Medulla oblongata (tissue), 1 donor: ENCODE data around the gene PLEKHA6.
"Not testable (repeated sequence)": the region's sequence is repeated elsewhere in the genome, so short reads cannot be mapped to it uniquely, and the experiment has no call there.

Experiments used
- DNase-seq: peaks from one replicate; pipeline ENCODE4 v3.0.0-alpha.2; 2015; ENCODE audit errors: extremely low spot score

Gene PLEKHA6

DNA sequence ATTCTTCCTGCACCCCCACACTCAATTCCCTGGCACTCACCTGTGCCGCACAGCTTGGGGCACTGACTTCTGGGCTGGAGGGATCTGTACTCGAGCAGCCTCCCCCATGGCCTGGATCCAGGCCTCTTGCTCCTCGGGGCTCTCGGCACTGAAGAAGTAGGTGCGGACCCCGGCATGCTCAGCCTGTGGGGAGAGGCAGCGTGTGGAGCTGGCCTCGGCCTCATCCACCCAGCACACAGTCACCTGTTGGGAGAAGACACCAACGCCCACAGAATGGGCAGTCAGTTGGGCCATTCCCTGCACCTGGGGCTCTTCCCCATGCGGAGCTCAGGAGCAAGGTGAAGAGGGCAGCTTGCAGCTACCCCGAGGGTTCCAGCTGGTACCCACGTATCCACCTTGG, 98.5 kb downstream of the PLEKHA6 start:
- no peak for DNase-seq

DNA sequence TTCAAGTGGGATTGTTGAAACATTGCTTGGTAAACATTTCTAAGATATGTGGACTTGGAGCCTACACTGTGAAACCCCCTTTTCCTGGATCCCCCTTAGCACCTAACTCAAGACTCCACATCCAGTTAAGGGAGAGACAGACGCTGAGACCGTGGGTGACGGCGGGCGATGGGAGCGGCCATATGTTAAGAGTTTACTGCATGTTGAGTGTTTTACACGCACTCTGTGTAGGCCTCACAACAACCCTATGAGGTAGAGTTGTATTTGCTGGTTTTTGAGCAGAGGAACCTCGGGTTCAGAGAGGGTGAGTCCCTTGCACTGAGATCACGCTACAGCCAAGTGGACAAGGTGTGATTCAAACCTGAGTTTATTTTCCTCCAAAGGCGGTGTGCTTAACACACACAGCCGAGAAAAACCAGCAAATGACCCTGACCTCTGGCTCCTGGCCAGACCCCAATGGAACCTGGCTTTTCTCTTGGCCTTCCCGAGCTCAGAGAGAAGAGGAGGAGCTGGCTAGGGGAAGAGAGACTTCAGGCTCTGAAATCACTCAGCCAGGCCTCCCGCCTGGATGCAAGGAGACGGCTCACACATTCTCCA, 99.0 kb downstream of the PLEKHA6 start:
- DNase-seq = no peak

DNA sequence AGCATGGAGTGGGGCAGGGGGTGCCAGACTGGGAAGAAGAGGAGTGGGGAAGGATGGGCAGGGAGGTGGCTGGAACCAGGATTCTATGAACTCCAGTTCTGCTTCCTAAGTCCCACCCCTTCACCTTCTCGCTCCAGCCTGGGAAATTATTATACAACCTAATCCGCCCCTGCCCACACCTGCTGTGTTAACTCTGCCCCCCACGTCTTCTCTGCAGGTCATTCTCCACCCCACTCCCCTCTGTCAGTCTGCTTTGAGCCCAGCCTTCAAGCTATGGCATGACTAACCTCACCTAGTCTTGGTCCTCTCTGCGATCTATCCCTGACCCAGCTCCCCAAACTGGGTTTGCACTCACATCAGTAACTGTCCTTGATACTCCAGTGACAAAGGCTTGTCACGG, 99.9 kb downstream of the PLEKHA6 start:
- DNase-seq = no peak

DNA sequence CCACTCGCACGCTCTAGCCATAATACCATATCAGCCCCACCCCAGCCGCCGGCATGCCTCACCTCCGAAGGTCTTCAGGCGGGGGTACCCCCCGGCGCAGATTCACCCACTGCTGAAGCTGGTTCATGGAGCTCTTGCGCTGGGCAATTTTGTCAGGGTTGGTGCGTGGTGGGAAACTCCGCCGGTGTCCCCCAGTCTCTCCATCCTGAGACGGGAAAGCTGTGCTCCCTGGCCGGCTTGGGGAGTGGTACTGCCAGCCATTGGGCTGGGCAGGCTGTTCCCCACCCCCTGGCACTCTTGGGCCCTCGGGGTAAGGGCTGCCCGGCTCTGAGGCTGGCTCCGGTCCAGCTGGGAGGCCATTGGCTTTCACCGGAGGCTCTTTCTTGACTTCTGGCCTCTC, 100.5 kb downstream of the PLEKHA6 start:
- no peak for DNase-seq

DNA sequence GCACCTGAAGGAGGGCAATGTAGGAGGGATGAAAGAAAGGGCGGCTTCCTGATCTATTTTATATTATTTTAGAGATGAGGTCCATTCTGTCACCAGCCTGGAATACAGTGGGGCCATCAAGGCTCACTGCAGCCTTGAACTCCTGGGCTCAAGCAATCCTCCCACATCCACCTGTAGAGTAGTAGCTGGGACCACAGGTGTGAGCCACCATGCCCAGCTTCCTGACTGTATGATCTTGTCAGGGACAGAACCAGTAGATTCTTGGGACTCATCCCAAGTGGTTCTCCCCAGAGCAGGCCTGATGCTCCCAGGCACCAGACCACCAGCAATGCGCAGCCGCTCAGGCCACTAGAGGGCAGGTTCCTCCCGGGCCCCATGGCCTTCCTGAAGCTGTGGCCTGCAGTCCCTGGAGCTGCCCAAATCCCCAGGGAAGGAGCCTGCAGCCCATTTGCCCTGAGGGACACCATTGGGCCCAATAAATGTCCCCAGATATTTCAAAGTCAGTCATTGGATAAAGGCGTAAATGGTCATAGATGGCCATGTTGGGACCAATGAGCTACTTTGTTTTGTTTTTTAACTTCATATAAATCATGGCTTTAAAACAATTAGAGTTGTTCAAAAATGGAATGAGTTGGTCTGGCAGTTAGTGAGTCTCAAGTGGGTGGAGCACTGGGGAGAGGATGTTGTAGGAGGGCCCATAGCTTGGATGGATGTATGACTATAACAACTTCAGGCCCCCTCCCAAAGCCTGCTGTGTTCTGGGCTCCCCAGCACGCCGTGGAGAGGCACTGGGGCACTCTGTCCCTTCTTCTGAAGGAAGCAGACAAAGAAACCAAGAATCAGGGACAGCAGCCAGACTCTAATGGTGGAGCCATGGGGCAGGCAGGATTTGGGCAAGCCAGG, 101.3 kb downstream of the PLEKHA6 start:
- DNase-seq = peak; percentile 79

DNA sequence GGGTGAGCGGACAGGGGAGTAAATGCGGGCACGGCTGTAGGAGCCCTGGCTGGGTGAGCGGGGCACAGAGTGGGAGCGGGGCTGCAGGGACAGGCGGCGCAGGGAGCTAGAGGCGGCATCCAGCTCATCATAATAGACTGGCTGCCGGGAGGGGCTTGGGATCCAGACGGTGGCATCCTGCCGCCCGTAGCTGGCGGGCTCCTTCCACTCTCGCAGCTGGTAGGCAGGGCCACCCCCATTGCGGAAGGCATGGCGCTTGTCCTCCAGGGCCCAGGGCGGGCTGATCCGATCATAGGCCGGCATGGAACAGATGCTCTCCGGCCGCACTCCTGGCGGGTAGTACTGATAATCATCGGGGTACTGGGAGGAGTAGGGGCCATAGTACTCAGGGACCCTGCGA, 102.3 kb downstream of the PLEKHA6 start:
- DNase-seq = no peak

DNA sequence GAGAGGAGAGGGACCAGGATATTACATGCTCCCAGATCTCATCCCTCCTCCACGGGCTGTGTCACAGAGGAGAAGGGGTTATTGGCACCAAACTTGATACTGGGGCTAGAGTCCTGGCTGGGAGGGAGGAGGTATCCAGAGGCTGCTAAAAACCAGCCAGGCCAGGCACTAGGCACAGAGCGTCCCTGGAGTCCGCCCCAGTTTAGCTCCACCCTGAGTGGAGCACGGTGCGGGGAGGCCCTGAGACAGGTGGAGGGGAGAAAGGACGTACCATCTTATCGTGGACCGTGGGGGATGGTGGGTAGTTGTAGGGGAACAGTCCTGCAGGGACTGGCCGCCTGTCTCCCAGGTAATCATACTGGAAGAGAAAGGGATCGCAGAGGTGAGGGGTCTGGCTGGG, 103.2 kb downstream of the PLEKHA6 start:
- no peak for DNase-seq

DNA sequence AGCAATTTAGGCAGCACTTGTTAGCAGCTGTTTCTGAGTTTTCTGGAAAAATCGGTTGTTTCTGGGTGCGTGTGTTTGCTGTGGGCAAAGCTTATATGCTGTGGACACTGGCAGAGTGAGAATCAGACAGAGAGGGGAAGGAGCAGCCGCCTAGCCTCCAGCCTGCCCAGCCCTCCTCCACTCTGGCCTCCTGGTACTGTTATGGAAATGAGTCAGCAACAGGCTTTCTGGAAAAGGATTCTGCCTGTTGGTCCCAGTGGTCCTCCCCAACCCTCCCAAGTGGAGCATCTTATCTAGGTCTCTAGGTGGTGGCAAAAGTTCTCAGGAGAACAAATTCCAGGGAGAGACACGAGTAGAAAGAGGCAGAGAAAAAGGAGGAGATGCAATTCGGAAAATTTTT, 103.8 kb downstream of the PLEKHA6 start:
- no peak for DNase-seq

DNA sequence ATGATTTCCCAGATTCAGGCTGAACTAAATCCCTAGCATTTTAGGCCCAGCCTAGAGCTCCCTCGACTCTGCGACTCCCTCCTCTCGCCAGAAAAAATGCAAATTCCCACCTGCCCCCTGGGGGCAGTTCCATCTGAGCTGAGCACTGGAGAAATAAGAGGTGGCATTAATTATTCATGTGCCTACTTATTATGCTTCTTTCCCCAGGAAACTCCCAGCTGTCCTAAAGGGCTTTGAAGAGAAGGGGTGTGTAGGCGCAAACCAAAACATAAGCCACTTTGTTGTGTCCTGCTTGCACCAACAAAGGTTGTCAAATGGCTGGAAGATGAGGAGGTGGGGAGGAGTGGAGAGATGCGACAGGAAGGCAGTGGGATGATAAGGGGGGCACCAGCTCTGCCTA, 104.5 kb downstream of the PLEKHA6 start:
- no peak for DNase-seq

DNA sequence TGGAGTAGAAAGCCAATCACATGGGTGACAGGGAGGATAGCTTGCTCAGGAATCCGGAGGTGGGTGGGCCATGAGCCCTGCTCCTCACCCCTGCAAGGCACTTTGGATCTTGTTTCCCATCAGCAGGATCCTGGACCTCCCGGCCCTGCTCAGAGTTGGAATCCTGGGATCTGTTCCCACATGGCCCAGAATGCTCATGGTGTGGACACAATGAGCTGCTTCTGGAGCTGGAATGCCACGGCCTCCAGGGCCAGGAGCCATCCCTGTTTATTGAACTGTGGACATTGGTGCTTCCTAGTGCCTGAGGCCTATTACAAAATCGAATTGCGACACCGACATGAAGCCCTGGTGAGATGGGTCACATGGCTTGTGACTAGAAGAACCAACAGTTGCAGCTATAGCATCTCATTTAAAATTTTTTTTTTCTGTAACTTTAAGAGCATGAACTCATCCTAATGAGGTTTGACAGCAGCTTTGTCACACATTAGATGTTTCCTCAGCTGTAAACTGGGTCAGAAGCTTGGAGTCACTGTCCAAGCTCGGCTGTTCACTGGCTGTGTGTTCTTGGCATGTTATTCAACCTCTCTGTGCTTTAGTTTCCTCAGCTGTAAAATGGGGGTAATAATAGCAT, 105.6 kb downstream of the PLEKHA6 start:
- peak; percentile 27 for DNase-seq

DNA sequence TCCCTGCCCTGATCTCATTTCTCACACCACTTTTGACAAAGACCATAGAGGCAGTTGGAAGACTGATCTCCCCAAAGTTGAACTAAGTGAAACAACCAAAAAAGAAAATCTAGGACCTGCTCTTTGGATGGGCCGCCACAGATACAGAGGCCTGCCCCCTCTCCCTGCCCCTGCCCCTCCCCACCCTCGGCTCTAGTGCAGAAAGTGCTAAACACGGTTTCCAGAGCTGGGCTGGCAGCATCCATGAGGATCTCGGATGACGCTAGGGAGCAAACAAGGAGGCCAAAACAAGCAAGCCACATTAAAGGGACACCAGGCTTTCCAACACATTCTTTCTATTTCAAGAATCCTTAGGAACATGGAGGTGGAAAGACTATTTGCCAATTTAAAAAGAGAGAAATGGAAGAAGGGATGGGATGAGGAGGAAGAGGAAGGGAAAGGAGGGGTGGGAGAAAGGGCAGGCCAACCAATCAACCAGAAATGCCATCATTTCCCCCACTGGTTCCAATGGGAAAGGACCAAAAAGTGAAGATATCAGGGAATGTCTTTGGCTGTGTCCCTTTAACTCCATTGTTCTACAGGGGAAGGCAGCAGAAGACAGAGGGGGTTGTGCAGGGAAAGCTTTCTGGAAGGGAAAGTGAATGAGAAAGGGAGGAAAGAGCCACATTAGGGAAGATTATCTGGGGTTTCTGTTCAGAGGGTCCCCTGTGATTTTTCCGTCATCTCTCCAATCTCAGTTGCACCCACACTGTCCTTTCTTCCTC, 107.6 kb downstream of the PLEKHA6 start:
- no peak for DNase-seq

DNA sequence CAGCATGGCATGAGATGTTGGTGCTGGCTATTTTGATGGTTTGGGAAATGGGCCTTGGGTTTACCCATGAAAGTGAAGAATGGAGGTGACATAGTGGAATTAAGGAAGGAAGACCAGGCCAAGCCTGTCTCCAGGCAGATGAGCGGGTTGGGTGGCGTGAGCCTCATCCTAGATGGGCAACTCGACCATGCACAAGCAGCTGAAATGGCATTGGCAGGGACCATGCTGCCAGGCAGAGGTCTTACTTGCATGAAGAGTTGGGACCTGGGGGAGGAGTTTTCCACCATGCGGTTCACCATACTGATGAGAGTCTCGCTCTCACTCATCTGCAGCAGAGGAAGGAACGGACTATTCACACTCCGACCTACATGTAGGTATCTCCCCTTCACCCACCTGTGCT, 108.4 kb downstream of the PLEKHA6 start:
- no peak for DNase-seq

DNA sequence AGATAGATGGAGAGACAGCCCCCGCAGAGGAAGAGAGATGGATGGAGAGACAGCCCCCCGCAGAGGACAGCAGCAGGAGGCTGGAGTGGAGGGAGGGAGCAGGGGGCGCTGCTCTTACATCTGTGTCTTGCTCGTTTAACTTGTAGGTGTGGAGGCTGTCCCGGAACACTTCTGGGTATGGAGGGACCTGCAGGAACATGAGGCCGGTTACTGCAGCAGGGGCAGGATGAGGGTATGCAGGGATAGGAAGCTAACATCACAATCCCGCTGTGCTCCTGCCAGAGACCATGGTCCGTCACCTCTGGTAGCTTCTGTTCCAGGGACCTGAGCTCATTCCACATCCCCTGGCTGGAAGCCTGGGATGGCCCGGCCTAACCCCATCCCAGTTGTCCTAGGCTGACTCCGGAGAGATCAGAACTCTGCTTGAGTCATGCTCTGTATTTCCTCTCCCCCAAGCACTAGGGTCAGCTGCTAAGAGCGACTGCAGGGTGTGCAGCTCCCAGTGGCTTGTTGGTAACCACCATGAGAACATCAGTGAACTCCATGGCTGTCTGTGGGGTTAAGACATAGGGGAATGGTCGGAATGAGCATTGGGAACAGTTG, 109.2 kb downstream of the PLEKHA6 start:
- no peak for DNase-seq

DNA sequence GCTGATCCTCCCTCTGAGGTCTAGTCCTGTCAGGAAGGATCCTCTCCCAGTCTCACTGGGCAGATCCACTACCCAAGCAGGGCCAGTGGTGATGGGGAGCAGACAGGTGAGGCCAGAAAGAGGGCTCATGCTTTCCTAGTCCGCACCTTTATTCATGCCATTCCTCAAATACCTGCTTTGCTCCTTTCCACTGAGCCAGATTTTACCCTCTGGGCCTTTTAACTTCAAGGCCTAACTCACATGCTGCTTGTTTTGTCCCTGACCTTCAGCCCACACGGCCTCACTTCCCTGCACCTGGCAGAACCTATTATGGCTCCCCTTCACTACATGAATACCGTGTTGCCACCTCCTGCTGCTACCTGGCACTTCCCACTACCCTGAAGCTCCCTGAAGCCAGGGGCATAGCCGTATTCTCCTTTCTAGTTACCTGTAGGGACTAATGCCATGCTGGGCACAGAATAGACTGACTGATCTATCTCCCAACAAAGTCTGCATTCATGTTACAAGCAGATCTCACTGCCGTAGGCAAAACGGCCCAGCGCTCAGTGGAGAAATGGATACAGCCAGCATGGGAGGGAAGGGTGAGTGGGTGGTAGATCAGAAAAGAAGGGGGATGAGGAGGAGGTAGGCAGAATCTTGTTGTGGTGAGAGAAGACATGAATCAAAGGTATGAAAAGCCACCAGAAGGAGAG, 109.8 kb downstream of the PLEKHA6 start:
- DNase-seq = no peak

DNA sequence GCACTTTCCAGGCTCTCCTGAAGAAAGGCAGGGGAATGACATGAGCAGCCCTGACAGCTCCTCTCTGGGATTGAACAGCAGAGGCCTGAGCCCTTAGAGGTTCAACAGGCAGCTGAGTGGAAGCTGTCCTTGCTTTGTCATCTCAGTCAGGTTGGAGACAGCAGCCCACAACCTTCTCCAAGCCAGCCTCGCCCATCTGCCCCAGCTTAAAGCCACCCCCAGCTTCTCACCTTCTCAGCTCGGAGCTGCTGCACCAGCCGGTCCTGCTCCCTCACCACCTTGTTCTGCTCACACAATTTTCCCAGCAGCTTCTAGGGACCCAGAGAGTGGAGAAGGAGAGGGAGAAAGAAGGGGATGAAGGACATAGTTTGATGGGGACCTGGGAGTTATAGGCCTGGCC, 110.8 kb downstream of the PLEKHA6 start:
- no peak for DNase-seq

DNA sequence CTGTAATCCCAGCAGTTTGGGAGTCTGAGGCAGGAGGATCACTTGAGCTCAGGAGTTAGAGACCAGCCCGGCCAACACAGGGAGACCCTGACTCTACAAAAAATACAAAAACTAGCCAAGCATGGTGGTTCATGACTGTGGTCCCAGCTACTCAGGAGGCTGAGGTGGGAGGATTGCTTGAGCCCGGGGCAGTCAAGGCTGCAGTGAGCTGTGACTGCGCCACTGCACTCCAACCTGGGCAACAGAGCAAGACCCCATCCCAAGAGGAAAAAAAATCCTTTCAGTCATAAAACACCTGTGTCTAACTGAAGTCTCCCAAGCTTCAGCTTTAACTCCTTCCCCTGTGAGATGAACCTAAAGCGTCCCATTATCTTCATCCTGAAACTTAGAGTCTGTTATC, 112.9 kb downstream of the PLEKHA6 start:
- DNase-seq = no peak

DNA sequence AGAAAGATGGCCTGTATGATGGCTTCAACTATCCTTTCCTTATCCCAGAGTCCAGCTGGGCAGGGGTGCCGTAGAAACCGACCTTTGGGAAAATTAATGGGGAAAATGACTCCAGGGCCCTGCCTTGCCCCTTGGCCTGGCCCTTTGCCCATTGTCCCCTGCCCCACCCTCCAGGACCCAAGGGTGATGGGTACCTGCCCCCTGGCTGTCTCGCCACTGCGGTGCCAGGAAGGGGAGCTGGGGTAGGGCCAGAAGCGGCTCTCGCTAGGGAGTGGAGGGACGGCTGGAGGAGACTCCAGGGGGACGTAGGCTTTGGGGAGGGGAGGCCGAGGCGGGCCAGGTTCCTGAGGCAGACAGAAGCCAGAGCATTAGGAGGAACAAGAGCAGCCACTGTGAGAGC, 116.8 kb downstream of the PLEKHA6 start:
- no peak for DNase-seq

DNA sequence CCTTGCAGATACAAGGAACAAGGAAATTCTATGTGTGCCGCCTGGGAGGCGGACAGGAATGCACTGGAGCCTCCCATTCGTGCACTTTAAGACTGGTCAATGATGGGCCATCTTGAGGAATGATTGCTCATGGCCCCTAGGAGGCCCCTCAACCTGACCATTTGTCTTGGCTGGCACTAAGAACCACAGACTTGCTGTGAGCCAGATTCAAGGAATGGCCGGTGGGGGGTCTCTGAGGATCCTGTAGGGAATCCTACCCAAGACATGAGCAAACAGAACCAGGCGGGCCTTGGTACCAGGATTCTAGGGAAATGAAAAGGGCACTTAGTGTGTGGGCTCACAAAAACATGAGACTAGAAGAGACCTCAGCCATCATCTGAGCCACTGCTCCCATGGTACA, 117.8 kb downstream of the PLEKHA6 start:
- no peak for DNase-seq

DNA sequence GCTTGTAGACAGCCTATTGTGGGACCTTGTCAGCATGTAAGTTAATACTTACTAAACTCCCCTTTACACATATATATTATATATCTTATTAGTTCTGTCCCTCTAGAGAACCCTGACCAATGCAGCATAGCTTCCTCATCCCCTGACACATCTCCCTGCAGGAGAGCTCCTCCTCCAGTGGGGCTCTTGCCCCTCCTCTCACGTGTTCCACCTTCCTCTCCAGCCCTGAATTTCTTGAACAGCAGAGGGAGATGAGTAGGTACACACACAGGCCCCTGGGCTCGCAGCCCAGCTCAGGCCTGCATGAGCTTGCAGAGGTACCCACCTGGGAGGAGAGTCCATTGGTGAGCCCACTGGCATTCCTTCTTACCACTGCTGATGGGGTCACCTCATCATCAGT, 118.7 kb downstream of the PLEKHA6 start:
- DNase-seq = no peak

DNA sequence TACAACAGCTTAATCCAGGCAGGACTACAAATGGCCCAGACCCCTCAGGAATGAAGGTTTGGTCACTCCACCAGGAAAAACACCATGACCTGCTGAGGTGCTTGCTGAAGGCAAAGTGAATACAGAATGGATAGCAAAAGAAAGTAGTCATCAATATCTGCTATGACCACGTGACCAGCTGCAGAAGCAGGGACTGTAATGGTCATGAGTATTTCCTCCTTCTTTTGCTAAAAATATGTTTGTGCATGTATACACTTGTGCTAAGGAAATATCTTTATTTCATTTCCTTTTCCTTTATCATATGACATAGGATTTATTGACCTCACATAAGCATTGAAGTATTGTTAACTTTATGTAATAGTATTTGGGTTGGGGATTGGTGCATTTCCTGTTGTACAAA, 119.5 kb downstream of the PLEKHA6 start:
- DNase-seq = no peak

DNA sequence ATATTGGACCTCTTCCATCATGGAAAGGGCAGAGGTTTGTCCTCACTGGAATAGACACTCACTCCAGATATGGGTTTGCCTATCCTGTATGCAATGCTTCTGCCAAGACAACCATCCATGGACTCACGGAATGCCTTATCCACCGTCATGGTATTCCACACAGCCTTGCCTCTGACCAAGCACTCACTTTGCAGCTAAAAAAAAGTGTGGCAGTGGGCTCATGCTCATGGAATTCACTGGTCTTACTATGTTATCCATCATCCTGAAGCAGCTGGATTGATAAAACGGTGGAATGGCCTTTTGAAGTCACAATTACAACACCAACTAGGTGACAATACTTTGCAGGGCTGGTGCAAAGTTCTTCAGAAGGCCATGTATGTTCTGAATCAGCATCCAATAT, 120.3 kb downstream of the PLEKHA6 start:
- DNase-seq = not testable (repeated sequence)
